Measurements from ENCODE around the gene KCTD16.

Gene KCTD16

GRCh38 chr5:144458216-144458615, 287.5 kb downstream of the KCTD16 start:
- no peak for DNase-seq (ENCODE audit: low read depth in 2 of 2)

DNA sequence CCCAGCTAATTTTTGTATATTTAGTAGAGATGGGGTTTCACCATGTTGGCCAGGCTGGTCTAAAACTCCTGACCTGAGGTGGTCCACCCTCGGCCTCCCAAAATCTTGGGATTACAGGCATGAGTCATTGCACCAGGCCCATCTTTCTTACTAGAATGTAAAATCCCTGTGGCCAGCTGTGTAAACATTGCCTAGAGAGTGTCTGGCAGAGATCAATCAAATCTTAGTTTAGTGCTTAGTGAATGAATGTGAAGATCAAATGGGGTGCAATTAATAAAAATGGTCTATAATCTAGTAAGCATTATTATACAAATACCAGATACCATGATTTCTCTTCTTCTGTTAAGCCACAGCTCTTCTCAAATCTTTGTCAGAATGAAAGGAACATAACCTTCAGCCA, 289.9 kb downstream of the KCTD16 start:
- DNase-seq (ENCODE audit: low read depth in 2 of 2), result no peak

GRCh38 chr5:144462577-144462976, 291.9 kb downstream of the KCTD16 start:
- DNase-seq (ENCODE audit: low read depth in 2 of 2), result no peak

DNA sequence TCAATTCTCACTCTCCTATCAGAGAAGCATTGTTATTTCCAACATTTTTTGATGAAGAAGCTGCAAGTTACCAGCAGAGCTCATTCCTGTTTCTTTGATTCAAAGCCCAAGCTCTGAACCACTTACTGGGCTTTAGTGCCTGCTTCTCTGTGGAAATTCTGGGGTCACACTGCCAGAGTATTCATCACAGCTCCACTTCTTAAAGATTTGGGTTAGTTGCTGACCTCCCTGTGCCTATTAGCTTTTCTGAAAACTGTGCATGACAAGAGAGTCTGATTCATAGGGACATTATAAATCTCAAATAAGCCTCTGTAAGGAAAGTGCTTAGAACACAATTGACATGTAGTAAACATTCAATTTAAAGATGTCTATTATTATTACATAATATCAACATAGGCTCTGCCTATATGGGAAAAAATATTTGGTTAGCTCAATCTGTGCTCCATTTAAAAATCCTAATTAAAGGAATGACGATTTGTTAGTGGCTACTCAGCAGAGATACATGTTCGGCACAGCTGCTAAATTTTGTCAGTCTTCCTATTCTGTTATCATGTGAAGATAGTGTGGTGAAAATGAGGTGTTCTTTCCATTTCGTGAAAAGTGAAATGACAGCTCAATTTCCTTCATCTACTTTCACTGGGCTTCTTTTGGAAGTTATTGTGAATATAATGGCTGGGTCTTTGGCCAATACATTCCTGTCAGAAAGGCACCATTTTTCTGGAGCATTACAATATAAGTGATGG, 293.0 kb downstream of the KCTD16 start:
- no peak for DNase-seq (ENCODE audit: low read depth in 2 of 2)

DNA sequence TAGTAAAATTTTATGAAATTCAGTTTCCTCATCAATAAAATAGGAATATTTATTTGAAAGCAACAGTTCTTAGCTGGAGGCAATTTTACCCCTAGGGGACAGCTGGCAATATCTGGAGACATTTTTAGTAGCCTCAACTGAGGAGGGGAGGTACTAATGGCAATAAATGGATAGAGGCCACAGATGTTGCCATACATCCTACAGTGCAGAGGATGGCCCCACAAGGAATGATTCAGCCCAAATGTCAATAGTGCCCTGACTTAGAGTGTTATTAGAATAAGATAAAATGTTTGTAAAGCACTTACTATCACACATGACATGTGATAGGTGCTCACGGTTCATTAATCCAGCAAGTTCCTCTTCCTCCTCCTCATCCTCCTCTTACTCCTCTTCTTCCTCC, 293.6 kb downstream of the KCTD16 start:
- no peak for DNase-seq (ENCODE audit: low read depth in 2 of 2)

GRCh38 chr5:144465441-144465840, 294.8 kb downstream of the KCTD16 start:
- DNase-seq (ENCODE audit: low read depth in 2 of 2), result no peak

GRCh38 chr5:144467792-144468191, 297.1 kb downstream of the KCTD16 start:
- no peak for DNase-seq (ENCODE audit: low read depth in 2 of 2)

GRCh38 chr5:144468571-144468970, 297.9 kb downstream of the KCTD16 start:
- no peak for DNase-seq (ENCODE audit: low read depth in 2 of 2)

GRCh38 chr5:144469106-144469505, 298.4 kb downstream of the KCTD16 start:
- no peak for DNase-seq (ENCODE audit: low read depth in 2 of 2)

GRCh38 chr5:144472221-144472620, 301.5 kb downstream of the KCTD16 start:
- no peak for DNase-seq (ENCODE audit: low read depth in 2 of 2)

- DNase-seq (ENCODE audit: low read depth in 2 of 2), result no peak
Observed at GRCh38 chr5:144473650-144474049, 303.0 kb downstream of the KCTD16 start.

GRCh38 chr5:144478565-144478964, 307.9 kb downstream of the KCTD16 start:
- no peak for DNase-seq (ENCODE audit: low read depth in 2 of 2)

DNA sequence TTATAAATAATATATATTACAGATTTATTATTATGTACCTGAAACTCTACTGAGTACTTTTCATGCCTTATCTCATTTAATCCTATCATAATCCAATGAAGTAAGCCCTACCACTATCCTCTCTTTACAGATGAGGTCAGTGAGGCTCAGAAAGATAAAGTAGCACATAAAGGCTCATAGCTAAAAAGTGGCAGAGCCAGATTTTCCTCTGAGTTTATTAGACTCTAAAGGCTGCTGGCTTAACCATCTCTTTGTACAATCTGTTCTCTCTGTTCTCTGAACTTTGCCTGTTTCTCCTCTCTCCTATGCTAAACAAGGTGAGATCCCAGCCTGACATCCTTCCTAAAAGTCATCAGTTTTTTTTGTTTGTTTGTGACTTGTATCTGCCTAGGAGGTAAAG, 311.2 kb downstream of the KCTD16 start:
- DNase-seq (ENCODE audit: low read depth in 2 of 2), result no peak

GRCh38 chr5:144484124-144484897, 313.6 kb downstream of the KCTD16 start:
- no peak for DNase-seq (ENCODE audit: low read depth in 2 of 2)

GRCh38 chr5:144485540-144485939, 314.9 kb downstream of the KCTD16 start:
- no peak for DNase-seq (ENCODE audit: low read depth in 2 of 2)

- DNase-seq (ENCODE audit: low read depth in 2 of 2), result no peak
Observed at GRCh38 chr5:144487207-144487606, 316.5 kb downstream of the KCTD16 start.

DNA sequence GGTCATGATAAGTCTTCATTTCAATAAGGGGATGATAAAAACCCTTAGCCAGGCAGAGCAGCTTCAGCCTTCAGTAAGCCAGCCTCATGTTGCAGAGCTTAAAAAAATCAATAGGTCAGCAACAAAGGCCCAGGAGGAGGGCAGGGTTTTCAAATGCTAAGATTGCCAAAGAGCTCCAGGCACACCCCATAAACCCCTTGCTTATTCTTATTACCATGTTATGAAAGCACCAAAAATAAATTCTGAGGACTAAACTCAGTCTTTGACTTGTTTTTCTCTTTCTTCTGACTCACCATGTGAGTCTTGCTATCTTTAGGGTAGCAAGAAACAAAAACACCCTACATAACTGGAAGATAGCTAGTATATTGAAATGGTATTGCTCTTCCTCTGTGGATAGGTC, 317.1 kb downstream of the KCTD16 start:
- no peak for DNase-seq (ENCODE audit: low read depth in 2 of 2)

DNA sequence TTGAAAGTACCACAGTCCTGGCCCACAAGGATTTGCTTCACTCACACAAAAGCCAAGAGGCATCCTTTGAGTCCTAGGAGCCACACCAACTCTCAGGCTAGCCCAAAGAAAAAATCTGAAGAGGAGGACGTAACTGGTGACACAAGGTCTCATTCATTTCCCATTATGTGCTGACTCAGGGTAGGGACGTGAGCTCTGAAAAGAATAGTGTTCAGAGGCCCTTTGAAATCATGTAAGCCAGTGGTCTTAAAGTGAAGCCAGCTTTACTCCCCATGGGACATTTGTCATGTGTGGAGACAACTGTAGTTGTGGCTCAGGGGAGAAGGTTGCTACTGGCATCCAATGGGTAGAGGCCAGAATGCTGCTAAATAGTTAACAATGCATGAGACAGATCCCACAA, 332.4 kb downstream of the KCTD16 start:
- DNase-seq (ENCODE audit: low read depth in 2 of 2), result no peak

DNA sequence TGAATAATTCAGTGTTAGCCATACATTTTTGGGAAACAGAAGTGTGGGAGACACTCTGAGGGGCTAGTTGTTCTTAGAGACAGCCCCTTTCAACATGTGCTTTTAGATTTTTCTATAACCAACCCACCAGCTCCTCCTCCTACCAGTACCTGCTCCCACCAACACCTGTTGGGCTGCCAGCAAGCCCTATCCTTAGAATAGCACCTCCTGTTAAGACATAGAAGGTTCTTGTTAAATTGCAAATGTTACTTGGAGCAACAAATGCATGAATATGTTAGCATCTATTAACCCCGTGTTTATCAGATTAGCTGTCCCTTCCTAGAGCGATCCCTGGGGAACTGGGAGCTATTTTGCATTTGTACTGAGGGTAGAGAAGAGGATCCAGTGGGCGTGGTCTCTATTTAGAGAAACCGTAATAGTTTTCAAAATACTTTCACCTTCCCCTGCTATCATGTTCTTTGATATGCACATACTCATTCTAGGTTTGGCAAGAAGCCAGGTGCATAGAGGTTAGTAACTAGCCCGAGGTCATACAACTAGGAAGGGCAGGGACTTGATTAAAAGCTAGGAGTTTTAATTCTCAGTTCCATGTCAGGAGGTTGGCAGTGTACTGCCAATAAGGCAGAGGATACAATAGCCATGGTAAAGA, 334.4 kb downstream of the KCTD16 start:
- no peak for DNase-seq (ENCODE audit: low read depth in 2 of 2)

DNA sequence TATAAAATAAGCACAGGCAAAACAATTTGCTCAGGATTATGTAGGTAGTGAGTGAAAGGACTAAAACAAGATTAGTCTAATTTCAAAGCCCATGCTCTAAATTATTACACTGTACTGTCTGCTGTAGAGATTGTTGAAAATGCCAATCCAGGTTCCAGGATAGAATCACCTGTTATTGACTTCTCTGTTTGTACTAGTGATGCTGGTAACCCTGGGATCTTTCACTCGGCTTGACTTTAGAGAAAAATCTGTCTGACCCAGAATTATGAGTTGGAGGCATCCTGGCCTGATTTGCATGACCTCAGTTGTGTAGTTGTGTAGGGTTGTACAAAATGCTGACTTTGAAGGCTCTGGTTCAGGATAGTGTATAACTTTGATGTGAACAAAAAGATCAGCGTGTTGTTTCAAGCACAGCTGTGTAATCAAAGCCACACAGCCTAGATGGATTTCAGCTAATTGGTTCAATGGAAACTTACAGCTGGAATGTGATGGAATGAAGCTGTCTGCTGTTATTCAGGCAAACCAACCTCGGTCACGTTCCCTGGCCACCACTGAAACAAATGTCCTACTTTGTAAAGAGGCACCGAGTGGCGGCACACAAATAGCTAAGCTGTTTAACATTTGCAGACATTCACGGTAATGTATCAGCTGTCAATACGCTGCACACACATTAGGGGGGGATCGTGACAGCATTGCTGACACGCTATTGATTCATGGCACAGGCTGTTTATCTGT, 340.3 kb downstream of the KCTD16 start:
- no peak for DNase-seq (ENCODE audit: low read depth in 2 of 2)

DNA sequence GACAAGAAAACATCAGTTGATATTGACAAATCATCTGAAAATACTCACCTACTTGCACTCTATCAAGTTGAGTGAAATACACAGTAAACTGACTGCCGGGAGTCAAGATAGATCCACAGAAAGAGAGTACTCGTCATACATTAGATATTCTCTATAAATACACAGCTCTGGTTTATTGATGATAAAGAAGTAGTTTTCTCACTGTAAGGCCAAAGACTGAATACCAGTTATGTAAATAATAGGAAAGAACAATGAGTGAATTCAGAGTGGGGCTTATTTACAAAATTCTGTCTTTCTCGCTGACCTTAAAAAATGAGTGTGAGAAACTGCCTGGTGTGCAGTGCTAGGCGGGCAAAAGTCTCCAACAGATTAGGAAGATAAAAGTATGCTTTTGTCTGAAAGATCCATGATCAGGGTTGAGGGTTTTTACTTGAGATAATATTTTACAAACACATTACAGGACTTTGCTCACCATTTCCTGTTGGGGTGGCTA, 341.0 kb downstream of the KCTD16 start:
- DNase-seq (ENCODE audit: low read depth in 2 of 2), result no peak

- DNase-seq (ENCODE audit: low read depth in 2 of 2), result no peak
Observed at GRCh38 chr5:144522698-144523097, 352.0 kb downstream of the KCTD16 start.

Measured in stimulated activated CD4-positive, alpha-beta T cell treated with anti-CD3 and anti-CD28 coated beads, Interleukin-1b, Interleukin-23, amount 100 ng/mL, for 1 hour (primary cell).